GM18505 (cell line): ENCODE measurements around the gene RTN4RL1.

ENCODE experiments used
- ATAC-seq: cut with Tn5 transposase; IDR thresholded peaks from one replicate; pipeline ENCODE4 v1.9.1; 2021; ENCODE audit not compliant: unreplicated experiment
- POLR2A ChIP-seq: IDR thresholded peaks from 4 replicates; pipeline ENCODE4 v1.6.1; 2011; ENCODE audit warnings: borderline replicate concordance; ENCODE audit not compliant: insufficient read depth, insufficient read length; ENCODE audit errors: extremely low read depth

RTN4RL1 gene

DNA sequence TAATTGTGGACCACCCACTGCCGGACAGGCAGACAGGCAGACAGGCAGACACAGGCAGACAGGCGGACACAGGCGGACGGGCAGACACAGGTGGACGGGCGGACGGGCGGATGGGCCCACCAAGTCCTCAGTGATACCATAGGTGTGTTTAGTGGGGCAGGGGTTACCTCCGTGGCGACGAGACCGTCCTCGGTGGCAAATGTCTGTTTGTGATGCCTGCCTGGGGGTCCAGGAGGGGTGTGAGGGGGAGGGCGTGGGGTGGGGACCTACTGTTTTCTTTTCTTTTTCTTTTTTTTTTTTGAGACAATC, 76.7 kb downstream of the RTN4RL1 start:
- ATAC-seq, result no peak
- no peak for TF ChIP-seq POLR2A

DNA sequence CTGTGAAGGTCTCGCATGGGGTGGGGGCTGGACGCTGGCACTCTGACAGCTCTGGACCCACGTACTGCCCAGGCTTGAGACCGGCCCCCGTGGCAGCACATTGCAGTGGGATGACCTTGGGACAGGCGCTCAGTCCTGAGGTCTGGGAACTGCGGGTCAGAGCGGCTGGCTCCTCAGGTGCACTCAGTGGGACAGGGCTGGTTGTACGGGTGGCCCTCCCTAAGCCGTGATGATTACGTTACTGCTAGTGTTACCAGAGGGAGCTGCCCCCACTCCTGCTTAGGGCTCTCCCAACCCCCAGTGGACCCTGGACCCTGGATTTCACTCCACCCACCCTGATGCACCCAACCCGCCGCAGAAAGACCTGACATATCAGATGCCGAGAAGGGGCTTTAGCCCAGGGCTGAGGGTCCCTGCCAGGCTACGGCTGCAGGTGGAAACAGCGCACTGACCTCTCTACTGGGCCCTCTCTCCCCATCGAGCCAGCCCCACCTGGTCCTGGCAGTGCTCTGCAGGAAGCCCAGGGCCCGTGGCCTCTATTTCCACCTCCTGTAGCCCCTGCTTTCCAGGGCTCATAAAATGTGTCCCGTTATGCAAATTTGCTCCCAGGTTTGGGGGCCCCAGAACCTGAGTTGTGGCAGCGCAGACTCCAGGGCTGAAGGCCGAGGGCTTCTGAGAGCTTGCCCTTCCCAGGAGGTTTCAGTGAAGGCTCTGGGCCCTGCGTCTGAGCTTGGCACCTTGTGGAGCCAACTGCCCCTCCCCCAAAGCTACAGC, 77.2 kb downstream of the RTN4RL1 start:
- no peak for ATAC-seq
- TF ChIP-seq POLR2A, result no peak

DNA sequence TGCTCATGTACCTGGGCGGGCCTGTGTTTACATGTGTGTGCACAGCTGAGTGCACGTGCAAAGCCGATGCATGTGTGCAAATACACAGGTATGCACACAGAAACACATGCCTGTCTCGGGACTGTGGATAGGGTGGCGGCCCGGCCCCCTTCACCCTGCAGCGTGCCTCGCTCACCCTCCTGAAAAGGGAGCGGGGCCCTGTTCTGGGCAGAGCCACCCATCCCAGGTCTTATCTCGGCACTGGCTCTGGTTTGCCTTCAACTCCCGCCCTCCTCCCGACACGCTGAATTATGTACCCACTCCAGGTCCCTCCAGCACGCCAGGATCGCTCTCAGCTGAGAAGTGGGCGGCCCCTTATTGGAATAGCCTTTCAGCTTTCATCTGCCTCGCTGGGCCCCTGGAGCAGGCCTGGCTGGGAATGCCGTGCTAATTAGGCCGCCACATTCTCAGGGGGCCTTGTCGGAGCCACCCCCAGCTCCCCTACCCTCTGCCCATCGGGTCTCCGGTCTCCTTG, 77.8 kb downstream of the RTN4RL1 start:
- no peak for TF ChIP-seq POLR2A

DNA sequence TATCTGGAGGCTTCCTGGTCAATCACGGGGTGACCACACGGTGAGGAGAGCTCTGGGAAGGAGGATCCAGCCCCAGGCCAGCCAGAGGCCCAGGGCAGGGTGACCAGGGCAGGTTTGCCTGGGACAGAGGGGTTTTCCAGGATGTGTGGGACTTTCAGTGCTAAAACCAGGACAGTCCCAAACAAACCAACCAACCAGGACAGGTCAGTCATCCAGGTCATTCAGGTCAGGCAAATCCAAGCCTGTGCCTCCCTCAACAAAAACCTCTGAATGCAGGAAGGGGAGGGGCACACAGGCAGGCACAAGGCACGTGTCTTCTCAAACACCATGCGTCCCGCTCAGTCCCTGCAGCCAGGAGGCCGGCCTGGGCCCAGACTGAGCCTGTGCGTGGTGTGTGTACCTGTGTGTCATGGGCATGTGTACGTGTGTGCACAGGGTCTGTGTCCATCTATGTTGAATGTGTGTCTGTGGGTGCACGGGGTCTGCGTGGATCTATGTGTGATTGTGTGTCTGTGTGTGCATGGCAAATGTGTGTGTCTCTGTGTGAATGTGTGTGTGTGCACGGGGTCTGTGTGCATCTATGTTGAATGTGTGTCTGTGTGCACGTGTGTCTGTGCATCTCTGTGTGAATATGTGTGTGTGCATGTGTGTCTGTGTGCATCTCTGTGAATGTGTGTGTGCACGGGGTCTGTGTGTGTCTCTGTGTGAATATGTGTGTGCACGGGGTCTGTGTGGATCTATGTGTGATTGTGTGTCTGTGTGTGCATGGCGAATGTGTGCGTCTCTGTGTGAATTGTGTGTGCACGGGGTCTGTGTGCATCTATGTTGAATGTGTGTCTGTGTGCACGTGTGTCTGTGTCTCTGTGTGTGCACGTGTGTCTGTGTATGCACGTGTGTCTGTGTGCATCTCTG, 78.9 kb downstream of the RTN4RL1 start:
- ATAC-seq, result no peak
- no peak for TF ChIP-seq POLR2A

More for the DNA sequence above, 77.8 kb downstream of the RTN4RL1 start:
- no peak for ATAC-seq

DNA sequence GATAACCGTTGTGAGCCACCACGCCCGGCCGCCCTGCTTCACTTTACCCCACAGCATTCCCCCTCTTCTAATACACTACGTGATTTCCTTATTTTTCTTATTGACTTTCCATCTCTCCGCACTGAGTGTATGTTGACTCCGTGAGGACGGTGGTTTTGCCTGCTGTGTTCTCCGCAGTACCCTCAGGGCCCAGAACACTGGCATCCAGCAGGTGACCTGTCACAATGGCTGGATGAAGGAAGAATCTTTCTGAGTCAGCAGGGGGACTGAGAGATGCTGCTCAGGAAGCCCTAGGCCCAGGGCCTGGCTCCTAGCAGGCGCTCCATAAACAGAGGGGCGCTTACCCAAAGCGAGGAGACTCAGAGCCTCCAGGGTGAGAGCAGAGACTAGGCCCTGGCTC, 79.5 kb downstream of the RTN4RL1 start:
- ATAC-seq, result no peak
- TF ChIP-seq POLR2A, result no peak

DNA sequence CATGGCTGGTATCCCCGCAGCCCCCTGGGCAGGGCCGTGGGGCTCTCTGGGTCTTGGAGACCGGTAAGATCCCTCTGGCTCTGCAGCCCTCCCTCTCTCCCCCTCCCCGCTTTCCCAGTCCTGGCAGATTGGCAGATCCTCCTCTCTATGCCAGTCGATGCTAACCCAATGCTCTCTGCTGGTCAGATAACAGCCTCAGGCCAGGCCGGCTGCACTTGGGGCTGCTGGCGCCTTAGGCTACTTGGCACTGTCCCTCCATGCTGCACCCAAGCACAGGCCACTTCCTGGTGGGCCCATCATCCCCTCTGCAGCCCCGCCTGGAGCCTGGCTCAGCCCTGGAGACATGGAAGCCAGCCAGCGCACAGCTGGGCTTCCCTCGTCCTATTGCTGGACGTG, 81.7 kb downstream of the RTN4RL1 start:
- no peak for ATAC-seq
- no peak for TF ChIP-seq POLR2A

DNA sequence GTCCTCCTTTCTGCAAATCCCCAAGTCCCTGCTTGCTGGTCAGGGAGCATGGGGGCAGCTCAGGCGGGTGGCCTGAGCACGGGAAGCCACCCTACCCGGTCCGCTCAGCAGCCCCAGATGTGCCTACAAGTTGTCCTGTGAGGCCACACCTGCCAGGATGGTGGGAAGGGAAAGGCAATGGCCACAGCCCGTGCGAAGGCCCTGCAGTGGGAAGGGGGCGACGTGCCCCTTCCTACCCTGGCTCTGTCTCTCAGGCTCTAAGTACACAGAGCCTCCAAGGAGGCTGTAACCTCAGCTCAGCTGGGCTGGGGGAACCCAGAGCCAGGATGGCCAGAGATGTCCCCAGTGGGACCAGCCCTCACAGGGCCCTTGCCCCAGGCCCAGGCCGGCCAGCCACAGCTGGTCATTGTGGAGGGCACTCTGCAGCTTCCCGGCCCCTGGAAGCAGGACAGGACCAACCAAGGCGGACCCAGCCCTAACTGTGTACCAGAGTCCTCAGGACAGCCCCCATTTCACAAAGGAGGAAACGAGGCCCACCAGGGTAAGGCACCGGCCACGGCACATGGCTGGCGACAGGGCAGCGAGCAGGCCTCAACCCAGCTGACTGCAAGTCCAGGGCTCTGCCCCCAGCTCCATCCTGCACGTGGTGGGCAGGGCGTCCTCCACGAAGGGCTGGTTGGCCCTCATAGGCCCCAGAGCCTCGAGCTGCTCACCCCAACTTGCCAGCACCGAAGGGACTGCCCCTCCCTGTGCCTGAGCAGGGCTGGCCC, 82.3 kb downstream of the RTN4RL1 start:
- no peak for ATAC-seq
- no peak for TF ChIP-seq POLR2A

DNA sequence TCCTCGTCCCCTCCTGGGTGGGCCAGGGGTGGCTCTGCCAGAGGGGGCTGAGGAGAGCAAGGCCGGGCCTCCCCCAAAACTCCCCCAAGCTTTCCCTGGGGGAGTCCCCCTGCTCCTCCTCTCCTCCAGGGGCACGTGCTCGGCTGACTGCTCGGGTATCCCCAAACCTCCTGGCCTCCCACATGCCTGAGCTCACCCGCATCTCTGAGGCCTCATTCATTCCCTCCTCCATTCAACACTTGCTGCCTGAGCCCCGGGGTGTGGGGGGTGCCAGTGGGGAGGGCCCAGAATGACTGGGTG, 83.1 kb downstream of the RTN4RL1 start:
- TF ChIP-seq POLR2A, result no peak
- no peak for ATAC-seq

DNA sequence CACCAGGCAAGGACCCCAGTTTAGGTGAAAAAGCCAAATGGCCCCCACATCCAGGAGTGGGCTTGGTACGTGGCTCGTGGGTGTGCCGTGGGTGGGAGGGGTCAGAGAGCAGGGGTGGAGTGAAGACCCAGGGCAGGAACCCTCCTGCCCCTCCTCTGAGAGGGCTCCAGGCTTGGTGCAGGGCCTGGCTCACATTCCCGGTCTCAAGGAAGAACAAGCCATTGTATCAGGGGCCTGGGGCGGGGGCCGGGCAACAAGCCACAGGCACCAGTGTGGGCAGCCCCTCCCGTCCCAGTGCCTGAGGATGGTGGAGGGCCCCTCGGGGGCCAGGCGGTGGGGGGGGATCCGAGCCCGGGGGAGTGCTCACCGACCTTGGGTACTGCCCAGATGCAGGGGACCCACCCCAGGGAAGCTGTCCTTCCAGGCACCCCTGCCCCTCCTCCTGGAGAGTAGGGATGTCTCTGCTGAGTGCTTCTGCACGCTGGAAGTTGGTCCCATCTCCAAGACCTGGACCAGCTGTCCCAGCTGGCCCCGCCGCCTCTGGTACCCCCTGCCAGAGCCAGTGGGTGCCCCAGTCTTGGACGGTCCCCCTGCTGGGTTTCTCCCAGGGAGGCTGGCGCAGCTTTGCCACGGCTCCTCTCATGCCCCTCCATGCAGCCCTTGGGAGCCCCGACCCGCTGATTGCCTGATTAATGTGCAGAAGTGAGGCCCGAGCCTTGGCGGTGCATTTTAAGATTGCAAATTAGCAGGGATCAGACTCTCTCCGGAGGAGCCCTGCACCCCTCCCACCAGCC, 83.7 kb downstream of the RTN4RL1 start:
- ATAC-seq, result no peak
- TF ChIP-seq POLR2A, result no peak

DNA sequence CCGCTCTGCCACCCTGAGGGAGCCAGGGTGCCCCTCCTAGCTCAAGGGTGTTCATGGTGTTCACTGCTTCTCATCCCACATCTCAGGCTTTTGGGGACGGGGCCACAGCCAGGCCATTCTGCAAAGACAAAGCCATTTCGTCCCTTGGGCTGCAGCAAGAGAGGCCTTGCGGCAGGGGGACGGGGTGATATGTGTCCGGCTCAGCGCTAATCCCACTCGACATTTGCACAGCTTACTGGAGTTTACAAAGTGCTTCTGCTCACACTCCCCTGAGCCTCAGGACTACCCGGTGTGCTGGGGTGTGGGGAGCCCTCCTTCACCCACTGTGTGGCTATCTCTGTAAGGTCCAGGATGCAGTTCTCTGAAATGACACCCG, 84.3 kb downstream of the RTN4RL1 start:
- TF ChIP-seq POLR2A, result no peak
- no peak for ATAC-seq

DNA sequence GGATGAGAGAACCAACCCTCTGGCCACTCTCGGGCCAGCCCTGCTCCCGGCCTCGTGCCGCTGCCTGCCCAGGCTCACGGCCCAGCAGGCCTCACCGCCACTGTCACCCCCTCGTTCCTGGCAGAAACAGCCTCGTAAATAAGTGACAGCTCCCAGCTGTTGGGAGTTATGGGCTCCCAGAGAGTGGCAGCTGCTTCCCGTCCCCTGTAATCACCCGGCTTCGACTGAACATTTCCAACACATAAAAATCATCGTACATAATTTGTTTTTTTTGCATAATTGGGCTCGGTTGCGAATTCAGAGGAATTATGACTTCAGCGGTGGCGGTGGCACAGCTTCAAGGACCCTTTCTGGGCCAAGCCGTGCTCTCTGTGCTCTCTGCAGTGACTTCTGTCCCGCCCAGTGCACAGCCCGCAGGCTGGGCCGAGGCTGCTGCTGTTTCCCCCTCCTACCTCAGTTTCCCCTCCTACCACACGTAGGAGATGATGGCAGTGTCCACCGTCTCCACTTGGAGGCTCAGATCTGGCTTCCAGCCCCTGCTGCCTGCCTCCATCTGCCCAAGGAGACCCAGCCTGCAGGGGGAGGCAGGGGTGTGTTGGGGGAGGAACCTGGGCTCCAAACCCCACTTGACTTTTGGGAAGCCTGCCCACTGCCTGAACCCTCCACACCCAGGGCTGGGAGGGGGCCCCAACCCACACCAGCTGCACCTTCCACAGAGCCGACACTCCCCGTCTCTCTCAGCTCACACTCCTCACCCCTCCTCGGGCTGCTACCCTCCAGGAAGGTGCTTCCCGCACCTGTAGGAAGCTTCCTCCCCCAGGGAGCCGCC, 84.9 kb downstream of the RTN4RL1 start:
- no peak for ATAC-seq
- no peak for TF ChIP-seq POLR2A

DNA sequence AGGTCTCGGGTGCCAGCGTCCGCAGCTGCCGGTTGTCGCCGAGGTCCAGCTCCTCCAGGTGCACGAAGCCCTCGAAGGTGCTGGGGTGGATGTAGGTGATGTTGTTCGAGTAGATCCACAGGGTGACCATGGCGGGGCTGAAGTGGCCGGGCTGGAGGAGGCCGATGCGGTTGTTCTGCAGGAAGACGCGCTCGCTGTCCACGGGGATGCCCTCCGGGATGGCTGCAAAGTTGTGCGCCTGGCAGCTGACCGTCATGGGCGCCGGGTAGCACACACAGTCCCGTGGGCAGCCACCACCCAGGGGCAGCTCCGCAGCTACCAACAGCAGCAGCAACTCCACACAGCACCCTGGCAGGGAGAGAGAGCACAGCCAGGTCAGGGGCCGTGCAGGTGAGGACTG, 87.7 kb downstream of the RTN4RL1 start:
- TF ChIP-seq POLR2A, result no peak
- no peak for ATAC-seq
